ENCODE results near the gene PCED1B. TPM values are rescaled to one million over a fixed set of nuclear protein-coding genes. Genes with fewer than 3 reads are reported as not detected.

PCED1B gene
- total and polyA plus RNA-seq, 2 experiments from 2014 or later, result 5.1 to 6.6 TPM

- TF ChIP-seq ZNF462 (CRISPR knock-in tag; IDR thresholded peaks at IDR 0.05) (no peak), ZNF331 (CRISPR knock-in tag; IDR thresholded peaks at IDR 0.05; ENCODE audit: low read depth) (no peak)
Measured at GRCh38 chr12:47126246-47126645, 46.8 kb downstream of the PCED1B start (continued).

- no peak overlapping the region for H3K27ac ChIP-seq (ENCODE audit: low read depth)
- H3K4me3 ChIP-seq, result no peak overlapping the region
- H2AFZ ChIP-seq, result no peak overlapping the region
- Mint-ChIP-seq H3K27ac (no peak overlapping the region), H3K9me3 (no peaks in the 10 kb centered on the region), H3K4me1 (no peaks in the 10 kb centered on the region), H3K27me3 (ENCODE audit: insufficient read depth, low read depth, poor library complexity) (no peaks in the 10 kb centered on the region), H3K4me3 (no peak overlapping the region), H3K36me3 (ENCODE audit: low read depth) (no peaks in the 10 kb centered on the region)
- no peaks in the 10 kb centered on the region for H3K36me3 ChIP-seq (ENCODE audit: insufficient read depth)
- H3K27me3 ChIP-seq (ENCODE audit: insufficient read depth), result no peaks in the 10 kb centered on the region
- no peaks in the 10 kb centered on the region; the same call in 1 of the 2 replicates for H3K4me1 ChIP-seq (ENCODE audit: insufficient read depth)
- ATAC-seq (no peak), DNase-seq (ENCODE audit: low spot score) (no peak)
- no peak overlapping the region for H3K4me2 ChIP-seq
- H4K20me1 ChIP-seq (replicated peaks; ENCODE audit: insufficient read depth), result no peaks in the 10 kb centered on the region
- no peaks in the 10 kb centered on the region for H3K79me2 ChIP-seq (replicated peaks; ENCODE audit: insufficient read depth)
- no peaks in the 10 kb centered on the region for H3K9me2 ChIP-seq (ENCODE audit: insufficient read depth)
- H3F3A ChIP-seq (replicated peaks; ENCODE audit: low read depth), result no peaks in the 10 kb centered on the region
- no peak for TF ChIP-seq NANOG (IDR thresholded peaks at IDR 0.05; ENCODE audit: borderline replicate concordance)
- no peak for TF ChIP-seq CTCF (conservative IDR thresholded peaks at IDR 0.05; ENCODE audit: low read depth in 2 of 2)
- no peak for TF ChIP-seq POLR2AphosphoS5 (IDR thresholded peaks at IDR 0.05; ENCODE audit: low read depth)
- no peak for TF ChIP-seq ETS1 (IDR thresholded peaks at IDR 0.05)
- TF ChIP-seq EZH2 (IDR thresholded peaks at IDR 0.05; ENCODE audit: low read depth, unreplicated experiment), result no peak
- no peak for TF ChIP-seq JUNB (IDR thresholded peaks at IDR 0.05; ENCODE audit: unreplicated experiment)
- TF ChIP-seq ZNF331 (CRISPR knock-in tag; IDR thresholded peaks at IDR 0.05; ENCODE audit: low read depth), result no peak
- TF ChIP-seq ZNF114 (CRISPR knock-in tag; IDR thresholded peaks at IDR 0.05), result no peak
- no peak for TF ChIP-seq STAT1 (IDR thresholded peaks at IDR 0.05; ENCODE audit: unreplicated experiment)
- TF ChIP-seq EZH2phosphoT487 (IDR thresholded peaks at IDR 0.05; ENCODE audit: unreplicated experiment), result no peak
- no peak for TF ChIP-seq CREB1 (CRISPR knock-in tag; IDR thresholded peaks at IDR 0.05; ENCODE audit: low read depth)
- TF ChIP-seq REST (IDR thresholded peaks at IDR 0.05; ENCODE audit: unreplicated experiment), result no peak
Measured at GRCh38 chr12:47131011-47131410, 51.6 kb downstream of the PCED1B start.

All from GM23338 (cell line).